Measurements from ENCODE around the gene MDK.

The MDK gene

DNA sequence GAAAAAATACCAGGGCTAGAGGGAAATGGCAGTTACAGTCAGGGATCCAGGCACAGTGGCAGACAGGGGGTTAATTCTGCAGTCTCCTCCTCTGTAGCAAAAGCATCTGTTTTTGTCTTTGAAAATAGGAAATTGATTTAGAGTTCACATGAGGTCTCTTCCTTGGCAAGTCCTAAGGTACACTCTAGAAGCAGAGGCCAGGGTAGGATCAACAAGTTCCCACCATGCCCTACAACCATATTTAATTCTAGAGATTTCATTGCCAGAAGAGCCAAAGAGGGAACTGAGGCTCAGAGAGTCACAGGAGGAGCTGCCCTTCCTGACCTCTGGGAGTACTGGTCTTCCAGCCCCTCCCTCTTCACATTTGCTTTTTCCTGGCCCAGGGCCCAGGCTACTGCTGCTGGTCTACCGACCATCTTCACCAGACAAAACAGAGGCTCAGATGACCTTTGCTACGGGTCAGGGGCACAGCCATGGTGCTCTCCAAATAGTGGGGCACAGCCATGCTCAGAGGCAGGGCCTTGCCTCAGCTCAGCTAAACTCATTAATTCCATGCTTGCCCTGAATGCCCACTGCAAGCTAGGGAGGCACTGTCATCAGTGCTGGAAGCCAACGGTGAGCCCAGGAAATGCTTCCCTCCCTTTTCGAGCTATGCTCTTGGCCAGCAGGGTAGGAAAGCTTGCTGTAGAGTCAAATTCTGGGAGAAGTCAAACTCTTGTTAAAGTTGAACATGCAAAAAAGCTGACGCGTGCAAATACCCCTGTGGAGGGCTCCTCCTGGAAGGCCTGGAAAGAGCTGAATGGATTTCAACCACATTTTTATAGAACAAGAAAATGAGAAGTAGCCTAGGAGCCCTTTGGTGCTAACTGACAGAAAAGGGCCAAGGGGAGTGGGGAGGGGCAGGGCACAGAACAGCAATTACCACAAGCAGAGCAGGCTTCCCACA, 21.8 kb downstream of the MDK start:
- Histone ChIP-seq H3F3A (ENCODE audit: control insufficient read depth, insufficient read depth) (no peaks in the 10 kb centered on the region), H3K9me2 (replicated peaks; ENCODE audit: control insufficient read depth, low read length) (no peaks in the 10 kb centered on the region), H4K20me1 (ENCODE audit: control insufficient read depth, insufficient read depth, low read depth, low read length) (no peaks in the 10 kb centered on the region), H3K4me2 (ENCODE audit: low read length) (no peak overlapping the region), H3K27ac (ENCODE audit: low read depth, low read length) (no peak overlapping the region), H3K9me3 (ENCODE audit: control insufficient read depth, insufficient read depth, low read length) (no peaks in the 10 kb centered on the region), H3K36me3 (ENCODE audit: control insufficient read depth, low read length) (peaks cover 9% of the 10 kb centered on the region), H3K27me3 (ENCODE audit: control insufficient read depth, low read length) (no peaks in the 10 kb centered on the region), H3K4me3 (ENCODE audit: low read length) (no peak overlapping the region), H3K79me2 (ENCODE audit: control insufficient read depth, low read length) (no peaks in the 10 kb centered on the region), H3K4me1 (ENCODE audit: control insufficient read depth, low read length) (no peaks in the 10 kb centered on the region)
- TF ChIP-seq, protein P1, sequence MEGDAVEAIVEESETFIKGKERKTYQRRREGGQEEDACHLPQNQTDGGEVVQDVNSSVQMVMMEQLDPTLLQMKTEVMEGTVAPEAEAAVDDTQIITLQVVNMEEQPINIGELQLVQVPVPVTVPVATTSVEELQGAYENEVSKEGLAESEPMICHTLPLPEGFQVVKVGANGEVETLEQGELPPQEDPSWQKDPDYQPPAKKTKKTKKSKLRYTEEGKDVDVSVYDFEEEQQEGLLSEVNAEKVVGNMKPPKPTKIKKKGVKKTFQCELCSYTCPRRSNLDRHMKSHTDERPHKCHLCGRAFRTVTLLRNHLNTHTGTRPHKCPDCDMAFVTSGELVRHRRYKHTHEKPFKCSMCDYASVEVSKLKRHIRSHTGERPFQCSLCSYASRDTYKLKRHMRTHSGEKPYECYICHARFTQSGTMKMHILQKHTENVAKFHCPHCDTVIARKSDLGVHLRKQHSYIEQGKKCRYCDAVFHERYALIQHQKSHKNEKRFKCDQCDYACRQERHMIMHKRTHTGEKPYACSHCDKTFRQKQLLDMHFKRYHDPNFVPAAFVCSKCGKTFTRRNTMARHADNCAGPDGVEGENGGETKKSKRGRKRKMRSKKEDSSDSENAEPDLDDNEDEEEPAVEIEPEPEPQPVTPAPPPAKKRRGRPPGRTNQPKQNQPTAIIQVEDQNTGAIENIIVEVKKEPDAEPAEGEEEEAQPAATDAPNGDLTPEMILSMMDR (IDR thresholded peaks at IDR 0.05; ENCODE audit: low read depth, low read length, poor library complexity, severe bottlenecking): no peak
- TF ChIP-seq EZH2phosphoT487 (IDR thresholded peaks at IDR 0.05; ENCODE audit: borderline replicate concordance, low read length): no peak

DNA sequence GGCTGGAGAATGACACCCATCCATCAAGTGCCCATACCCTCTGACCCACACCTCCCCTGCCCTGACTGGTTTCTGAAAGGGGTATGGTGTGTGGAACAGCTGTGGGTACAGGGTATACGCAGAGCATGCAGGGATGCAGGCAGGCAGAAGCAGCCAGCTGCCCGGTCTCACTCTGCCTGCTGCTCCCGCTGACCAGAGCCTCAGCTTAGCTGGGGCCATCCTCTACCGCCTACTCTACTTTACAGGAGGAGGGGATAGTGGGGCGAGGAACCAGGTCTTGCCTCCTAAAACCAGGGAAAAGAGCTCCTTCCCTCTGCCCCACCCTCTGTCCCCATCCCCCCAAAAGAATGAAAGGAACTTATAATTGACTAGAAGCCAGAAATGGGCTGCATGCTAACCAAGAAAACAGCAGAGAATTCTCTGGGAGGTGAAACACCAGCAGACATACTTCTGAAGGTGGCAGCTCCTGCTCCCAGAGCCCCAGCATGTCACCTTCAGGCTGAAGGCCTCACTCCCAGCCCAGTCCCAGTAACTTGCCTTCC, 23.1 kb downstream of the MDK start:
- H3K27me3 ChIP-seq (ENCODE audit: control insufficient read depth, low read length): no peaks in the 10 kb centered on the region
- no peaks in the 10 kb centered on the region for H3K79me2 ChIP-seq (ENCODE audit: control insufficient read depth, low read length)
- H3K4me2 ChIP-seq (ENCODE audit: low read length): no peak overlapping the region
- no peaks in the 10 kb centered on the region for H3K4me1 ChIP-seq (ENCODE audit: control insufficient read depth, low read length)
- H4K20me1 ChIP-seq (ENCODE audit: control insufficient read depth, insufficient read depth, low read depth, low read length): no peaks in the 10 kb centered on the region
- H3K27ac ChIP-seq (ENCODE audit: low read depth, low read length): no peak overlapping the region
- no peak for TF ChIP-seq EZH2phosphoT487 (IDR thresholded peaks at IDR 0.05; ENCODE audit: borderline replicate concordance, low read length)
- TF ChIP-seq, protein P1 (IDR thresholded peaks at IDR 0.05; ENCODE audit: low read depth, low read length, poor library complexity, severe bottlenecking): no peak
- no peaks in the 10 kb centered on the region for H3F3A ChIP-seq (ENCODE audit: control insufficient read depth, insufficient read depth)
- H3K36me3 ChIP-seq (ENCODE audit: control insufficient read depth, low read length): peaks cover 9% of the 10 kb centered on the region
- H3K4me3 ChIP-seq (ENCODE audit: low read length): no peak overlapping the region
- no peaks in the 10 kb centered on the region for H3K9me2 ChIP-seq (replicated peaks; ENCODE audit: control insufficient read depth, low read length)
- H3K9me3 ChIP-seq (ENCODE audit: control insufficient read depth, insufficient read depth, low read length): no peaks in the 10 kb centered on the region

DNA sequence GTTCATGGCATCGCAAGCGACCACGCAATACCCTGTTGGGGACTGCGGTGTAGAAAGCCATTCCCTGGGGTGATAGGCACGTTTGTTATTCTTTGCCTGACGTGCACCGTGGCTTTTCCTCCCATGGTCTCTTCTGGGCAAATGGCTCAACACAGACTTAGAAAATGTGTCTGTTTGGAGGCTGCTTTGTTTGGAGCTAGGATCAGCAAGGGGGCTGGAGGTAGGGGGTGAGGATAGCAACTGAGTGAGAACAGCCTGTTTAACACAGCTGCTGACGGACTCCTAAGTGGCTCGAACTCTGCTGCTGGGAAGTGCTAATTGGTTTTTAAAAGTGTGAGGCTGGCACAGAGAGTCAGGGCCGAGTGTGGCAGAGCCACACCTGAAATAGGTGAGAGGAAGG, 26.2 kb downstream of the MDK start:
- Histone ChIP-seq H3K4me2 (ENCODE audit: low read length) (no peak overlapping the region), H3K4me3 (ENCODE audit: low read length) (no peak overlapping the region)
- no peak for TF ChIP-seq EZH2phosphoT487 (IDR thresholded peaks at IDR 0.05; ENCODE audit: borderline replicate concordance, low read length)
- TF ChIP-seq, protein P1 (IDR thresholded peaks at IDR 0.05; ENCODE audit: low read depth, low read length, poor library complexity, severe bottlenecking): no peak

More for the DNA sequence above, 26.2 kb downstream of the MDK start:
- Histone ChIP-seq H3K27me3 (ENCODE audit: control insufficient read depth, low read length) (no peaks in the 10 kb centered on the region), H3K36me3 (ENCODE audit: control insufficient read depth, low read length) (peaks cover 9% of the 10 kb centered on the region), H3K79me2 (ENCODE audit: control insufficient read depth, low read length) (no peaks in the 10 kb centered on the region), H3K9me2 (replicated peaks; ENCODE audit: control insufficient read depth, low read length) (no peaks in the 10 kb centered on the region), H4K20me1 (ENCODE audit: control insufficient read depth, insufficient read depth, low read depth, low read length) (no peaks in the 10 kb centered on the region), H3F3A (ENCODE audit: control insufficient read depth, insufficient read depth) (no peaks in the 10 kb centered on the region), H3K9me3 (ENCODE audit: control insufficient read depth, insufficient read depth, low read length) (no peaks in the 10 kb centered on the region), H3K4me1 (ENCODE audit: control insufficient read depth, low read length) (no peaks in the 10 kb centered on the region), H3K27ac (ENCODE audit: low read depth, low read length) (no peak overlapping the region)
